OCI-LY7 (cell line): ENCODE measurements around the gene MBOAT2.

Experiments
- CTCF ChIP-seq: fragments of 200-600 bp; sonication (generic); conservative IDR thresholded peaks from 2 replicates; pipeline ENCODE4 v1.5.1; 2014; ENCODE audit warnings: mild to moderate bottlenecking, antibody characterized with exemption, low read length, moderate library complexity, mixed read lengths
- EZH2phosphoT487 ChIP-seq: fragments of 200-600 bp; sonication (generic); IDR thresholded peaks from 2 replicates; pipeline ENCODE4 v1.6.1; 2018; ENCODE audit warnings: low read depth, borderline replicate concordance, mild to moderate bottlenecking, mixed run types, antibody characterized with exemption, low read length, moderate library complexity, mixed read lengths

GRCh38 chr2:8999102-8999446 is 4.4 kb downstream of the MBOAT2 start:
- no peak for TF ChIP-seq CTCF
- no peak for TF ChIP-seq EZH2phosphoT487
